ENCODE results near the gene RIPOR3. TPM values are rescaled to one million over a fixed set of nuclear protein-coding genes. Genes with fewer than 3 reads are reported as not detected.

Gene RIPOR3
- total RNA-seq, 1 experiment from 2014 or later: 0.46 TPM

DNA sequence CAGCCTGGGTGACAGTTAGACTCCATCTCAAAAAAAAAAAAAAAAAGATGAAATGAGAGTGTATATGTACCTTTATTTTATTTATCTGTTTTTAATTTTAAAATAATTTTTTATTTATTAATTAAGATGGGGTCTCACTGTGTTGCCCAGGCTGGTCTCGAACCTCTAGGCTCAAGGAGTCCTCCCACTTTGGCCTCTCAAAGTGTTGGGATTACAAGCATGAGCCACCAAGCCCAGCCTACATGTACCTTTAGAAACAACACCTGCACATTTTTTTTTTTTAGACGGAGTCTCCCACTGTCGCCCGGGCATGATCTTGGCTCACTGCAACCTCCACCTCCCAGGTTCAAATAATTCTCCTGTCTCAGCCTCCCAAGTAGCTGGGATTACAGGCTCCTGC lies 28.0 kb upstream of the RIPOR3 start:
- no peak for DNase-seq
- Mint-ChIP-seq H3K27ac (no peak overlapping the region), H3K27me3 (ENCODE audit: low read depth) (peaks cover 2% of the 10 kb centered on the region; the same call in 1 of the 2 replicates), H3K4me3 (no peak overlapping the region), H3K36me3 (ENCODE audit: insufficient read depth in 1 of 3, low read depth in 3 of 3) (no peaks in the 10 kb centered on the region; a peak in 1 of 7 replicates), H3K4me1 (peaks cover 10 to 12% of the 10 kb centered on the region in 2 experiments), H3K9me3 (no peaks in the 10 kb centered on the region)
- H3K4me2 ChIP-seq (ENCODE audit: insufficient read depth, insufficient read length, low read length): no peak overlapping the region
- no CpG with 5 or more reads among the region's 4 CpGs for WGBS (ENCODE audit: extremely low coverage, insufficient read length, low lambda C conversion rate)
- TF ChIP-seq, protein P1, sequence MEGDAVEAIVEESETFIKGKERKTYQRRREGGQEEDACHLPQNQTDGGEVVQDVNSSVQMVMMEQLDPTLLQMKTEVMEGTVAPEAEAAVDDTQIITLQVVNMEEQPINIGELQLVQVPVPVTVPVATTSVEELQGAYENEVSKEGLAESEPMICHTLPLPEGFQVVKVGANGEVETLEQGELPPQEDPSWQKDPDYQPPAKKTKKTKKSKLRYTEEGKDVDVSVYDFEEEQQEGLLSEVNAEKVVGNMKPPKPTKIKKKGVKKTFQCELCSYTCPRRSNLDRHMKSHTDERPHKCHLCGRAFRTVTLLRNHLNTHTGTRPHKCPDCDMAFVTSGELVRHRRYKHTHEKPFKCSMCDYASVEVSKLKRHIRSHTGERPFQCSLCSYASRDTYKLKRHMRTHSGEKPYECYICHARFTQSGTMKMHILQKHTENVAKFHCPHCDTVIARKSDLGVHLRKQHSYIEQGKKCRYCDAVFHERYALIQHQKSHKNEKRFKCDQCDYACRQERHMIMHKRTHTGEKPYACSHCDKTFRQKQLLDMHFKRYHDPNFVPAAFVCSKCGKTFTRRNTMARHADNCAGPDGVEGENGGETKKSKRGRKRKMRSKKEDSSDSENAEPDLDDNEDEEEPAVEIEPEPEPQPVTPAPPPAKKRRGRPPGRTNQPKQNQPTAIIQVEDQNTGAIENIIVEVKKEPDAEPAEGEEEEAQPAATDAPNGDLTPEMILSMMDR (conservative IDR thresholded peaks at IDR 0.05): no peak
- no peak overlapping the region for H3K27ac ChIP-seq (ENCODE audit: insufficient read length, low read depth, low read length)
- H2BK12ac ChIP-seq (ENCODE audit: insufficient read length, low read depth, low read length): no peak overlapping the region
- no peak overlapping the region for H3K23ac ChIP-seq (ENCODE audit: insufficient read length, low read depth, low read length)
- no peaks in the 10 kb centered on the region for H3K9me3 ChIP-seq (ENCODE audit: control insufficient read depth, low read depth, low read length)
- H3K56ac ChIP-seq (ENCODE audit: insufficient read length, low read depth, low read length): no peak overlapping the region
- no peak overlapping the region for H2BK120ac ChIP-seq (ENCODE audit: low read depth, low read length, poor library complexity, severe bottlenecking)
- H4K20me1 ChIP-seq (ENCODE audit: control insufficient read depth, insufficient read depth, insufficient read length): no peaks in the 10 kb centered on the region
- no peak overlapping the region for H3K4ac ChIP-seq (ENCODE audit: low read depth, low read length)
- H2BK15ac ChIP-seq (ENCODE audit: low read depth, low read length): no peak overlapping the region
- H3K9ac ChIP-seq (ENCODE audit: extremely low read depth, insufficient read length, low read length): no peak overlapping the region
- no peak overlapping the region for H2BK5ac ChIP-seq (ENCODE audit: insufficient read length, low read length)
- H3K4me1 ChIP-seq (ENCODE audit: insufficient read depth, low read length): no peaks in the 10 kb centered on the region
- no peaks in the 10 kb centered on the region for H3K27me3 ChIP-seq (ENCODE audit: insufficient read depth, low read length)
- no peak overlapping the region for H4K8ac ChIP-seq (replicated peaks; ENCODE audit: insufficient read length, low read depth, low read length)
- H3K79me2 ChIP-seq (ENCODE audit: insufficient read depth, low read length): no peaks in the 10 kb centered on the region
- H2AK5ac ChIP-seq (ENCODE audit: insufficient read length, low read length): no peak overlapping the region
- no peak overlapping the region for H2AFZ ChIP-seq (ENCODE audit: low read length)
- H3T11ph ChIP-seq (ENCODE audit: low read length): no peak overlapping the region
- no peak overlapping the region for H3K18ac ChIP-seq (ENCODE audit: insufficient read length, low read depth, low read length)
- H3K14ac ChIP-seq (ENCODE audit: insufficient read depth, low read length): no peak overlapping the region
- H2BK20ac ChIP-seq (ENCODE audit: low read depth, low read length, poor library complexity, severe bottlenecking): no peak overlapping the region
- H3K79me1 ChIP-seq (ENCODE audit: insufficient read depth, low read depth, low read length, poor library complexity, severe bottlenecking): no peaks in the 10 kb centered on the region
- H4K91ac ChIP-seq (ENCODE audit: insufficient read length, low read depth, low read length): no peak overlapping the region
- H4K5ac ChIP-seq (ENCODE audit: insufficient read length, low read depth, low read length): no peak overlapping the region
- no peaks in the 10 kb centered on the region for H3K23me2 ChIP-seq (ENCODE audit: insufficient read length, low read depth, low read length, poor library complexity, severe bottlenecking)
